ENCODE data around the gene SLC4A5.

GRCh38 chr2:74349889-74350288 lies 6.7 kb upstream of the SLC4A5 start:
- TF ChIP-seq POLR2AphosphoS5 (IDR thresholded peaks at IDR 0.05; ENCODE audit: low read depth, low read length): no peak
- TF ChIP-seq TAF1 (IDR thresholded peaks at IDR 0.05; ENCODE audit: low read depth, low read length): no peak
- no peak for TF ChIP-seq POLR2A (IDR thresholded peaks at IDR 0.05; ENCODE audit: low read depth, low read length)
